Fibroblast of mammary gland (primary cell): ENCODE measurements around the gene SLC5A12.

Source experiments
- DNase-seq: peaks from one replicate; pipeline ENCODE4 v3.0.0-alpha.2; 2010; ENCODE audit warnings: low read depth
- H3K4me3 ChIP-seq: 2 replicates; pipeline ENCODE4 v1.5.1; 2011; ENCODE audit warnings: low read depth, mild to moderate bottlenecking, low read length, moderate library complexity; ENCODE audit not compliant: control insufficient read depth
- TF ChIP-seq, protein P1 (sequence below): conservative IDR thresholded peaks from 2 replicates; pipeline ENCODE4 v1.5.1; 2011; ENCODE audit warnings: low read depth, low read length, inconsistent platforms; ENCODE audit not compliant: control insufficient read depth, insufficient read depth

The SLC5A12 gene

GRCh38 chr11:26721948-26722475, at the start of gene SLC5A12:
TSS of gene SLC5A12 (minus strand) at chr11:26722060. CDS start at chr11:26721714, 346 bp downstream.
- TF ChIP-seq, protein P1, sequence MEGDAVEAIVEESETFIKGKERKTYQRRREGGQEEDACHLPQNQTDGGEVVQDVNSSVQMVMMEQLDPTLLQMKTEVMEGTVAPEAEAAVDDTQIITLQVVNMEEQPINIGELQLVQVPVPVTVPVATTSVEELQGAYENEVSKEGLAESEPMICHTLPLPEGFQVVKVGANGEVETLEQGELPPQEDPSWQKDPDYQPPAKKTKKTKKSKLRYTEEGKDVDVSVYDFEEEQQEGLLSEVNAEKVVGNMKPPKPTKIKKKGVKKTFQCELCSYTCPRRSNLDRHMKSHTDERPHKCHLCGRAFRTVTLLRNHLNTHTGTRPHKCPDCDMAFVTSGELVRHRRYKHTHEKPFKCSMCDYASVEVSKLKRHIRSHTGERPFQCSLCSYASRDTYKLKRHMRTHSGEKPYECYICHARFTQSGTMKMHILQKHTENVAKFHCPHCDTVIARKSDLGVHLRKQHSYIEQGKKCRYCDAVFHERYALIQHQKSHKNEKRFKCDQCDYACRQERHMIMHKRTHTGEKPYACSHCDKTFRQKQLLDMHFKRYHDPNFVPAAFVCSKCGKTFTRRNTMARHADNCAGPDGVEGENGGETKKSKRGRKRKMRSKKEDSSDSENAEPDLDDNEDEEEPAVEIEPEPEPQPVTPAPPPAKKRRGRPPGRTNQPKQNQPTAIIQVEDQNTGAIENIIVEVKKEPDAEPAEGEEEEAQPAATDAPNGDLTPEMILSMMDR, result no peak
- no peak for DNase-seq
- H3K4me3 ChIP-seq, result no peak within 1 kb of the TSS

- no peak overlapping the region for H3K4me3 ChIP-seq
- DNase-seq, result no peak
- TF ChIP-seq, protein P1, result no peak
Observed at GRCh38 chr11:26769027-26769426, 47.2 kb upstream of the SLC5A12 start.

DNA sequence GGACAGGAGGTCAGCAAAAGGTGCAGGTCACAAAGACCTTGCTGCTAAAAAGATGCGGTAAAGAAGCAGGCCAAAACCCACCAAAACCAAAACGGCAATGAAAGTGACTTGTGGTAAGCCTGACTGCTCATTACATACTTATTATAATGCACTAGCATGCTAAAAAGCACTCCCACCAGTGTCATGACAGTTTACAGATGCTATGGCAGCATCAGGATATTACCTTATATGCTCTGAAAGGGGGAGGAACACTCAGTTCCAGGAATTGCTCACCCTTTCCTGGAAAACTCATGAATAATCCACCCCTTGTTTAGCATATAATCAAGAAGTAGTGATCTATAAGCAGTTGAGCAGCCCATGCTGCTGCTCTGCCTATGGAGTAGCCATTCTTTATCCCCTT, 45.2 kb upstream of the SLC5A12 start:
- H3K4me3 ChIP-seq, result no peak overlapping the region
- DNase-seq, result peak; percentile 33
- TF ChIP-seq, protein P1, result no peak

DNA sequence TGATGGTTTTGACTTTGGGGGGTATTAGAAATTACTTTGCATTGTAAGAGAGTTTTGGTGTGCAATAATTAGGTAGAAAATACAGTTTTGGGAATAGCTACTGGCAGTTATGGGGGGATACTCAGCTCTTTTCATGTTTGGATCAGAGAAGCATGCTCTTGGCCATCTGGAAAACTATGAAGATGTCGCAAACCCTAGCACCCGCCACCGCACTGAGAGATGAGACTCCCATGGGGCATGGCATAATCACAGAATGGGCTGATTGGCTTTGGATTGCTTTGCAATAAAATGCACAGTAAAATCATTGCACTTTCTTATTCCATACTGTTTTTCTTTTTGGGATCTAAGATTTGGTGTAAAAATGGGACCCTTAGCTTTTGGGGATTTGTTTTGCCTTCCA, 43.5 kb upstream of the SLC5A12 start:
- DNase-seq, result no peak

GRCh38 chr11:26764825-26765224, 43.0 kb upstream of the SLC5A12 start:
- DNase-seq, result no peak
- TF ChIP-seq, protein P1, result no peak

More for the DNA sequence above, 43.5 kb upstream of the SLC5A12 start:
- TF ChIP-seq, protein P1, result no peak
- no peak overlapping the region for H3K4me3 ChIP-seq

DNA sequence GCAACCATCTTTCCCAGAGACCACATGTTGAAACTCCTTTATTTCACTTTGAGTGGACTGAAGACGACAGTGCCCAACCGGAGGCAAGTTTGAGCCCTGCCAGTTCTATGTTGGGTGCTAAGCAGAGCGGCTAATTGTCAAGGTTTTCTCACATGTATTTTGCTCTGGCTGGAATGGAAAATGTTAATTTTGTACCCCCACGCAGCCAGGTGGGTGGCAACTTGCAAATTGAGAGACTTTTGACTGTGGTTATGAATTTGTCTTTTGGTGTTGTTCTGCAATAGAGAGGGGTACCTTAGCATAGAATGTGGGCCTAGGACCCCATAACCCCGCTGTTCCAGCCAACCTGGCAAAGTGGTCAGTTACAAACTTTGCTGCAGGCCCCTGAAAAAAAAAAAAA, 42.5 kb upstream of the SLC5A12 start:
- TF ChIP-seq, protein P1, result no peak
- DNase-seq, result no peak
- no peak overlapping the region for H3K4me3 ChIP-seq

More at GRCh38 chr11:26764825-26765224, 43.0 kb upstream of the SLC5A12 start:
- no peak overlapping the region for H3K4me3 ChIP-seq

- no peak overlapping the region for H3K4me3 ChIP-seq
- no peak for DNase-seq
- TF ChIP-seq, protein P1, result no peak
Observed at GRCh38 chr11:26762089-26762488, 40.2 kb upstream of the SLC5A12 start.
